HCT116 (cell line): ENCODE data around the gene ZBTB26. TPM values are rescaled to one million over a fixed set of nuclear protein-coding genes. Genes with fewer than 3 reads are reported as not detected.
A peak's percentile ranks its signal among the peaks of the same experiment; 100 is the strongest.

Experiments
- ATAC-seq: fragments of 200-7000 bp; cut with Tn5 transposase; 2 replicates; pipeline ENCODE4 v1.9.1; 2020; ENCODE audit warnings: mild to moderate bottlenecking, moderate library complexity
- BruUV-seq: library from RNA; stranded (reverse); fragments of 400-500 nt; replicated peaks from 2 replicates; lab custom pipeline; 2021; lab: Mats Ljungman, UMichigan
- CTCF ChIA-PET: fragments of 300-600 bp; sonication (Branson Sonifier 250); formaldehyde crosslinking; loops from one replicate; lab custom pipeline; 2021; ENCODE audit warnings: antibody characterized with exemption; lab: Charles Lee
- POLR2A ChIA-PET: fragments of 300-600, 350-600 bp; sonication (Branson Sonifier 250); formaldehyde crosslinking; loops from one replicate; lab custom pipeline; 2021; ENCODE audit warnings: antibody characterized with exemption; lab: Charles Lee
- RAD21 ChIA-PET, 2 experiments: fragments of 300-600 bp; sonication (Branson Sonifier 250); formaldehyde crosslinking; loops; one replicate each; lab custom pipeline; 2023; ENCODE audit warnings: low total read pairs in 2 of 2; ENCODE audit not compliant: uncharacterized antibody in 2 of 2, unreplicated experiment in 2 of 2, low non-redundant PET in 1 of 2; lab: Charles Lee
- DNase-seq: peaks from one replicate; pipeline ENCODE4 v3.0.0-alpha.2; 2010; ENCODE audit warnings: low read depth, low spot score
- H2AFZ ChIP-seq: fragments of 200-600 bp; shearing (Covaris generic), sonication (generic); 2 replicates; pipeline ENCODE4 v1.6.1; 2017; ENCODE audit warnings: low read depth, mixed run types, mixed read lengths, antibody characterized with exemption, low read length; ENCODE audit not compliant: poor library complexity, severe bottlenecking
- H3K27ac ChIP-seq: 2 replicates; pipeline ENCODE4 v1.5.1; 2012; ENCODE audit warnings: low read depth, low read length
- H3K27me3 ChIP-seq: fragments of 200-600 bp; sonication (generic); 2 replicates; pipeline ENCODE4 v1.6.1; 2016; ENCODE audit warnings: mixed run types, low read length, mixed read lengths; ENCODE audit not compliant: insufficient read depth
- H3K36me3 ChIP-seq, 2 experiments: fragments of 200-500 bp in 1 of 2; fragments of 200-600 bp in 1 of 2; sonication (Bioruptor generic) in 1 of 2; sonication (generic) in 1 of 2; 2 replicates each; pipeline versions ENCODE4 v1.5.1 to v1.6.1; 2014 to 2016; ENCODE audit warnings: low read length in 2 of 2, inconsistent platforms in 1 of 2, mixed read lengths in 1 of 2, mixed run types in 1 of 2; ENCODE audit not compliant: insufficient read depth in 2 of 2, control insufficient read depth in 1 of 2
- H3K4me1 ChIP-seq, 2 experiments: fragments of 200-600 bp in 1 of 2; sonication (generic) in 1 of 2; 2 replicates each; pipeline versions ENCODE4 v1.5.1 to v1.6.1; 2012 to 2017; ENCODE audit warnings: low read length in 2 of 2, inconsistent platforms in 1 of 2, mild to moderate bottlenecking in 1 of 2, mixed read lengths in 1 of 2, mixed run types in 1 of 2, moderate library complexity in 1 of 2; ENCODE audit not compliant: insufficient read depth in 2 of 2, control insufficient read depth in 1 of 2
- H3K4me2 ChIP-seq: fragments of 200-600 bp; sonication (generic); 2 replicates; pipeline ENCODE4 v1.6.1; 2017; ENCODE audit warnings: mixed run types, low read length, mixed read lengths
- H3K4me3 ChIP-seq, 2 experiments: fragments of 200-600 bp in 1 of 2; sonication (generic) in 1 of 2; replicated peaks in 1 of 2; 2 replicates each; pipeline ENCODE4 v1.5.1; 2011 to 2016; ENCODE audit warnings: low read length in 2 of 2, control low read depth in 1 of 2, low read depth in 1 of 2, mild to moderate bottlenecking in 1 of 2, mixed read lengths in 1 of 2, mixed run types in 1 of 2
- H3K79me2 ChIP-seq: fragments of 200-600 bp; sonication (generic); 2 replicates; pipeline ENCODE4 v1.6.1; 2017; ENCODE audit warnings: mild to moderate bottlenecking, mixed run types, low read length, moderate library complexity, mixed read lengths; ENCODE audit not compliant: insufficient read depth
- H3K9ac ChIP-seq: fragments of 200-600 bp; sonication (generic); 2 replicates; pipeline ENCODE4 v1.6.1; 2016; ENCODE audit warnings: low read length, mixed read lengths
- H3K9me2 ChIP-seq: fragments of 200-600 bp; sonication (generic), shearing (Covaris generic); 2 replicates; pipeline ENCODE4 v1.6.1; 2017; ENCODE audit warnings: mixed run types, mild to moderate bottlenecking, moderate library complexity; ENCODE audit not compliant: insufficient read depth
- H3K9me3 ChIP-seq, 2 experiments: fragments of 200-500 bp in 1 of 2; fragments of 200-600 bp in 1 of 2; sonication (Bioruptor generic) in 1 of 2; sonication (generic) in 1 of 2; 2 replicates each; pipeline ENCODE4 v1.6.1; 2014 to 2017; ENCODE audit warnings: low read length in 2 of 2, mixed read lengths in 2 of 2, inconsistent platforms in 1 of 2, low read depth in 1 of 2, mild to moderate bottlenecking in 1 of 2, mixed run types in 1 of 2, moderate library complexity in 1 of 2; ENCODE audit not compliant: control insufficient read depth in 1 of 2, insufficient read depth in 1 of 2
- H4K20me1 ChIP-seq: fragments of 200-600 bp; sonication (generic), shearing (Covaris generic); 2 replicates; pipeline ENCODE4 v1.6.1; 2017; ENCODE audit warnings: mixed run types, mild to moderate bottlenecking, moderate library complexity; ENCODE audit not compliant: insufficient read depth
- CBX3 ChIP-seq: IDR thresholded peaks from 2 replicates; pipeline ENCODE4 v1.6.1; 2012; ENCODE audit warnings: low read depth
- CEBPB ChIP-seq: IDR thresholded peaks from 2 replicates; pipeline ENCODE4 v1.6.1; 2012; ENCODE audit warnings: low read depth
- EZH2 ChIP-seq: fragments of 200-600 bp; sonication (generic); IDR thresholded peaks from 2 replicates; pipeline ENCODE4 v1.6.1; 2017; ENCODE audit warnings: antibody characterized with exemption, mixed run types
- EZH2phosphoT487 ChIP-seq: fragments of 200-600 bp; IDR thresholded peaks from 2 replicates; pipeline ENCODE4 v1.6.1; 2018; ENCODE audit warnings: antibody characterized with exemption, borderline replicate concordance
- FOSL1 ChIP-seq: IDR thresholded peaks from 2 replicates; pipeline ENCODE4 v1.6.1; 2012; ENCODE audit warnings: low read depth
- JUND ChIP-seq: IDR thresholded peaks from 2 replicates; pipeline ENCODE4 v1.6.1; 2012
- POLR2AphosphoS5 ChIP-seq: IDR thresholded peaks from 2 replicates; pipeline ENCODE4 v1.6.1; 2011; ENCODE audit warnings: mild to moderate bottlenecking, low read depth, low read length, moderate library complexity
- RAD21 ChIP-seq: IDR thresholded peaks from 2 replicates; pipeline ENCODE4 v1.6.1; 2012; ENCODE audit warnings: low read depth, mild to moderate bottlenecking
- intact Hi-C: fragments of 100-400 bp; cut with micrococcal nuclease; formaldehyde crosslinking; loops from 2 replicates; pipeline ENCODE4 v1.10.0; 2022
- total RNA-seq: library from RNA; stranded (reverse); gene quantifications from one replicate; pipeline ENCODE4 v1.2.1, GENCODE V29; 2021; ENCODE audit not compliant: unreplicated experiment
- TF ChIP-seq, protein P1 (sequence below), 3 experiments: fragments of 200-600 bp in 1 of 3; sonication (generic) in 1 of 3; IDR thresholded peaks in 2 of 3; conservative IDR thresholded peaks in 1 of 3; 2 replicates each; pipeline ENCODE4 v1.5.1; 2012 to 2017; ENCODE audit warnings: low read depth in 2 of 3, low read length in 2 of 3, antibody characterized with exemption in 1 of 3, borderline replicate concordance in 1 of 3, control low read depth in 1 of 3, mild to moderate bottlenecking in 1 of 3, mixed read lengths in 1 of 3, mixed run types in 1 of 3, moderate library complexity in 1 of 3; ENCODE audit not compliant: insufficient read depth in 1 of 3
- TF ChIP-seq, protein P2 (sequence below): IDR thresholded peaks from 2 replicates; pipeline ENCODE4 v1.6.1; 2012; ENCODE audit warnings: low read depth
- TF ChIP-seq, protein P3 (sequence below): IDR thresholded peaks from 2 replicates; pipeline ENCODE4 v1.6.1; 2011; ENCODE audit warnings: mild to moderate bottlenecking, low read length, moderate library complexity; ENCODE audit not compliant: insufficient replicate concordance; ENCODE audit errors: extremely low read depth

Gene ZBTB26
- total RNA-seq, 1 experiment from 2014 or later, result 5.5 TPM

GRCh38 chr9:122929796-122930354 lies 1.4 kb downstream of the ZBTB26 start:
- no peaks in the 10 kb centered on the region for H3K27me3 ChIP-seq
- ATAC-seq (no peak), DNase-seq (no peak)
- no peak overlapping the region for H3K27ac ChIP-seq
- H3K79me2 ChIP-seq, result peaks cover 81% of the 10 kb centered on the region
- ChIA-PET RAD21 (no interaction called here), POLR2A (interaction anchor here (0.7 kb wide), 1 partner anchor 14 kb away, joined by 3 read pairs; no protein-coding TSS in a partner anchor), CTCF (interaction anchor here (0.8 kb wide), 1 partner anchor 16 kb away, joined by 5 read pairs; no protein-coding TSS in a partner anchor)
- H2AFZ ChIP-seq, result no peak overlapping the region
- H3K36me3 ChIP-seq, result no peaks in the 10 kb centered on the region
- H4K20me1 ChIP-seq, result 0 out of 2 replicates have a peak, but pooled peaks cover 5% of the 10 kb centered on the region
- H3K4me2 ChIP-seq, result peak overlapping the region; percentile 85
- peak overlapping the region; percentile 96 to 98 for H3K4me3 ChIP-seq
- no peaks in the 10 kb centered on the region for H3K9me3 ChIP-seq
- intact Hi-C loops, result no loop called here
- BruUV-seq, result no TSS peak
- H3K9me2 ChIP-seq, result 0 out of 2 replicates have a peak, but pooled peaks cover 3% of the 10 kb centered on the region
- TF ChIP-seq EZH2phosphoT487 (no peak), CEBPB (no peak), FOSL1 (no peak), CBX3 (no peak)
- H3K9ac ChIP-seq, result peak overlapping the region; percentile 89
- peaks cover 2 to 16% of the 10 kb centered on the region in 2 experiments; a peak in 3 of 4 replicates for H3K4me1 ChIP-seq

- Histone ChIP-seq H4K20me1 (0 out of 2 replicates have a peak, but pooled peaks cover 5% of the 10 kb centered on the region), H3K9me2 (no peaks in the 10 kb centered on the region), H3K79me2 (peaks cover 56% of the 10 kb centered on the region), H3K27me3 (no peaks in the 10 kb centered on the region), H3K36me3 (peaks cover 0 to 2% of the 10 kb centered on the region in 2 experiments; a peak in 1 of 4 replicates), H2AFZ (no peak overlapping the region), H3K9ac (no peak overlapping the region), H3K9me3 (no peaks in the 10 kb centered on the region), H3K4me2 (no peak overlapping the region), H3K27ac (no peak overlapping the region), H3K4me3 (no peak overlapping the region), H3K4me1 (no peaks in the 10 kb centered on the region)
- ATAC-seq, result no peak
- DNase-seq, result no peak
- intact Hi-C loops, result no loop called here
- RAD21 ChIA-PET, result no interaction called here
- CTCF ChIA-PET, result no interaction called here
- POLR2A ChIA-PET, result no interaction called here
- BruUV-seq, result no TSS peak
- TF ChIP-seq EZH2, result no peak
- no peak for TF ChIP-seq FOSL1
- TF ChIP-seq EZH2phosphoT487, result no peak
- TF ChIP-seq, protein P1, sequence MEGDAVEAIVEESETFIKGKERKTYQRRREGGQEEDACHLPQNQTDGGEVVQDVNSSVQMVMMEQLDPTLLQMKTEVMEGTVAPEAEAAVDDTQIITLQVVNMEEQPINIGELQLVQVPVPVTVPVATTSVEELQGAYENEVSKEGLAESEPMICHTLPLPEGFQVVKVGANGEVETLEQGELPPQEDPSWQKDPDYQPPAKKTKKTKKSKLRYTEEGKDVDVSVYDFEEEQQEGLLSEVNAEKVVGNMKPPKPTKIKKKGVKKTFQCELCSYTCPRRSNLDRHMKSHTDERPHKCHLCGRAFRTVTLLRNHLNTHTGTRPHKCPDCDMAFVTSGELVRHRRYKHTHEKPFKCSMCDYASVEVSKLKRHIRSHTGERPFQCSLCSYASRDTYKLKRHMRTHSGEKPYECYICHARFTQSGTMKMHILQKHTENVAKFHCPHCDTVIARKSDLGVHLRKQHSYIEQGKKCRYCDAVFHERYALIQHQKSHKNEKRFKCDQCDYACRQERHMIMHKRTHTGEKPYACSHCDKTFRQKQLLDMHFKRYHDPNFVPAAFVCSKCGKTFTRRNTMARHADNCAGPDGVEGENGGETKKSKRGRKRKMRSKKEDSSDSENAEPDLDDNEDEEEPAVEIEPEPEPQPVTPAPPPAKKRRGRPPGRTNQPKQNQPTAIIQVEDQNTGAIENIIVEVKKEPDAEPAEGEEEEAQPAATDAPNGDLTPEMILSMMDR (IDR thresholded peaks at IDR 0.05 in 2 of 3, conservative IDR thresholded peaks at IDR 0.05 in 1 of 3; ENCODE audit: borderline replicate concordance in 1 of 3, insufficient read depth in 1 of 3, low read depth in 2 of 3, low read length in 2 of 3), result no peak
- no peak for TF ChIP-seq JUND
- TF ChIP-seq, protein P2, sequence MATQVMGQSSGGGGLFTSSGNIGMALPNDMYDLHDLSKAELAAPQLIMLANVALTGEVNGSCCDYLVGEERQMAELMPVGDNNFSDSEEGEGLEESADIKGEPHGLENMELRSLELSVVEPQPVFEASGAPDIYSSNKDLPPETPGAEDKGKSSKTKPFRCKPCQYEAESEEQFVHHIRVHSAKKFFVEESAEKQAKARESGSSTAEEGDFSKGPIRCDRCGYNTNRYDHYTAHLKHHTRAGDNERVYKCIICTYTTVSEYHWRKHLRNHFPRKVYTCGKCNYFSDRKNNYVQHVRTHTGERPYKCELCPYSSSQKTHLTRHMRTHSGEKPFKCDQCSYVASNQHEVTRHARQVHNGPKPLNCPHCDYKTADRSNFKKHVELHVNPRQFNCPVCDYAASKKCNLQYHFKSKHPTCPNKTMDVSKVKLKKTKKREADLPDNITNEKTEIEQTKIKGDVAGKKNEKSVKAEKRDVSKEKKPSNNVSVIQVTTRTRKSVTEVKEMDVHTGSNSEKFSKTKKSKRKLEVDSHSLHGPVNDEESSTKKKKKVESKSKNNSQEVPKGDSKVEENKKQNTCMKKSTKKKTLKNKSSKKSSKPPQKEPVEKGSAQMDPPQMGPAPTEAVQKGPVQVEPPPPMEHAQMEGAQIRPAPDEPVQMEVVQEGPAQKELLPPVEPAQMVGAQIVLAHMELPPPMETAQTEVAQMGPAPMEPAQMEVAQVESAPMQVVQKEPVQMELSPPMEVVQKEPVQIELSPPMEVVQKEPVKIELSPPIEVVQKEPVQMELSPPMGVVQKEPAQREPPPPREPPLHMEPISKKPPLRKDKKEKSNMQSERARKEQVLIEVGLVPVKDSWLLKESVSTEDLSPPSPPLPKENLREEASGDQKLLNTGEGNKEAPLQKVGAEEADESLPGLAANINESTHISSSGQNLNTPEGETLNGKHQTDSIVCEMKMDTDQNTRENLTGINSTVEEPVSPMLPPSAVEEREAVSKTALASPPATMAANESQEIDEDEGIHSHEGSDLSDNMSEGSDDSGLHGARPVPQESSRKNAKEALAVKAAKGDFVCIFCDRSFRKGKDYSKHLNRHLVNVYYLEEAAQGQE, result no peak
- no peak for TF ChIP-seq CBX3
- TF ChIP-seq POLR2AphosphoS5, result no peak
- TF ChIP-seq, protein P3, sequence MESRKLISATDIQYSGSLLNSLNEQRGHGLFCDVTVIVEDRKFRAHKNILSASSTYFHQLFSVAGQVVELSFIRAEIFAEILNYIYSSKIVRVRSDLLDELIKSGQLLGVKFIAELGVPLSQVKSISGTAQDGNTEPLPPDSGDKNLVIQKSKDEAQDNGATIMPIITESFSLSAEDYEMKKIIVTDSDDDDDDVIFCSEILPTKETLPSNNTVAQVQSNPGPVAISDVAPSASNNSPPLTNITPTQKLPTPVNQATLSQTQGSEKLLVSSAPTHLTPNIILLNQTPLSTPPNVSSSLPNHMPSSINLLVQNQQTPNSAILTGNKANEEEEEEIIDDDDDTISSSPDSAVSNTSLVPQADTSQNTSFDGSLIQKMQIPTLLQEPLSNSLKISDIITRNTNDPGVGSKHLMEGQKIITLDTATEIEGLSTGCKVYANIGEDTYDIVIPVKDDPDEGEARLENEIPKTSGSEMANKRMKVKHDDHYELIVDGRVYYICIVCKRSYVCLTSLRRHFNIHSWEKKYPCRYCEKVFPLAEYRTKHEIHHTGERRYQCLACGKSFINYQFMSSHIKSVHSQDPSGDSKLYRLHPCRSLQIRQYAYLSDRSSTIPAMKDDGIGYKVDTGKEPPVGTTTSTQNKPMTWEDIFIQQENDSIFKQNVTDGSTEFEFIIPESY, result no peak
- no peak for TF ChIP-seq RAD21
Observed at GRCh38 chr9:122923947-122924346, 7.4 kb downstream of the ZBTB26 start.
